Trophoblast cell (in vitro differentiated cells and primary cell): Measurements from ENCODE around the gene OTUD7B.

Experiments used
- DNase-seq, 2 donors: peaks; one replicate each; pipeline ENCODE4 v3.0.0-alpha.2; 2016
- H2AFZ ChIP-seq: 2 replicates; pipeline ENCODE4 v1.6.1; 2013; ENCODE audit warnings: low read length, moderate library complexity, mild to moderate bottlenecking; ENCODE audit not compliant: insufficient read depth, poor library complexity
- H2AK5ac ChIP-seq: 2 replicates; pipeline ENCODE4 v1.6.1; 2013; ENCODE audit warnings: mild to moderate bottlenecking, low read length
- H2BK120ac ChIP-seq: 2 replicates; pipeline ENCODE4 v1.6.1; 2013; ENCODE audit warnings: low read length, mild to moderate bottlenecking, moderate library complexity; ENCODE audit not compliant: insufficient read depth, poor library complexity
- H2BK12ac ChIP-seq: 2 replicates; pipeline ENCODE4 v1.6.1; 2013; ENCODE audit warnings: mild to moderate bottlenecking, low read length, moderate library complexity
- H2BK5ac ChIP-seq: 2 replicates; pipeline ENCODE4 v1.6.1; 2013; ENCODE audit warnings: low read length, low read depth, moderate library complexity, mild to moderate bottlenecking; ENCODE audit not compliant: poor library complexity
- H3K14ac ChIP-seq: 2 replicates; pipeline ENCODE4 v1.6.1; 2013; ENCODE audit warnings: mild to moderate bottlenecking, low read length
- H3K18ac ChIP-seq: 2 replicates; pipeline ENCODE4 v1.6.1; 2013; ENCODE audit warnings: mild to moderate bottlenecking, low read length
- H3K23ac ChIP-seq: 2 replicates; pipeline ENCODE4 v1.6.1; 2013; ENCODE audit warnings: low read length
- H3K27ac ChIP-seq: 2 replicates; pipeline ENCODE4 v1.5.1; 2013; ENCODE audit warnings: low read depth, mild to moderate bottlenecking, inconsistent platforms, low read length, moderate library complexity
- H3K27me3 ChIP-seq: 2 replicates; pipeline ENCODE4 v1.6.1; 2013; ENCODE audit warnings: inconsistent platforms, mild to moderate bottlenecking, low read length, moderate library complexity; ENCODE audit not compliant: insufficient read depth
- H3K36me3 ChIP-seq, 2 experiments: 1 replicate in 1 of 2; 2 replicates in 1 of 2; pipeline ENCODE4 v1.6.1; 2013; ENCODE audit warnings: low read length in 2 of 2, mild to moderate bottlenecking in 2 of 2, moderate library complexity in 1 of 2; ENCODE audit not compliant: insufficient read depth in 2 of 2, control insufficient read depth in 1 of 2
- H3K4ac ChIP-seq: 2 replicates; pipeline ENCODE4 v1.6.1; 2013; ENCODE audit warnings: low read depth, mild to moderate bottlenecking, low read length, moderate library complexity
- H3K4me1 ChIP-seq, 2 experiments: 1 replicate in 1 of 2; 2 replicates in 1 of 2; pipeline ENCODE4 v1.6.1; 2013; ENCODE audit warnings: low read length in 2 of 2, mild to moderate bottlenecking in 2 of 2, moderate library complexity in 1 of 2; ENCODE audit not compliant: insufficient read depth in 2 of 2, control insufficient read depth in 1 of 2
- H3K4me2 ChIP-seq: 2 replicates; pipeline ENCODE4 v1.6.1; 2013; ENCODE audit warnings: inconsistent platforms, mild to moderate bottlenecking, low read length, moderate library complexity
- H3K4me3 ChIP-seq: 2 replicates; pipeline ENCODE4 v1.5.1; 2013; ENCODE audit warnings: mild to moderate bottlenecking, low read depth, low read length, inconsistent platforms
- H3K79me1 ChIP-seq: one replicate; pipeline ENCODE4 v1.6.1; 2013; ENCODE audit warnings: low read length
- H3K79me2 ChIP-seq: 2 replicates; pipeline ENCODE4 v1.6.1; 2013; ENCODE audit warnings: low read length, mild to moderate bottlenecking; ENCODE audit not compliant: control insufficient read depth, insufficient read depth, poor library complexity
- H3K9ac ChIP-seq: 2 replicates; pipeline ENCODE4 v1.6.1; 2013; ENCODE audit warnings: mild to moderate bottlenecking, low read length
- H3K9me3 ChIP-seq: 2 replicates; pipeline ENCODE4 v1.6.1; 2013; ENCODE audit warnings: low read depth, mild to moderate bottlenecking, control low read depth, inconsistent platforms, low read length; ENCODE audit not compliant: insufficient read depth
- H4K12ac ChIP-seq: 2 replicates; pipeline ENCODE4 v1.6.1; 2013; ENCODE audit warnings: low read depth, mild to moderate bottlenecking, low read length, moderate library complexity
- H4K8ac ChIP-seq: 2 replicates; pipeline ENCODE4 v1.6.1; 2013; ENCODE audit warnings: low read depth, mild to moderate bottlenecking, low read length, moderate library complexity
- H4K91ac ChIP-seq: one replicate; pipeline ENCODE4 v1.6.1; 2013; ENCODE audit warnings: low read depth, mild to moderate bottlenecking, low read length, moderate library complexity
- WGBS: extraction: QIAGEN DNeasy Blood & Tissue Kit; methylation state at CpG from one replicate; pipeline ENCODE4 v1.1.7; 2013; ENCODE audit warnings: missing lambda C conversion rate; ENCODE audit not compliant: insufficient read length, insufficient coverage; ENCODE audit errors: extremely low coverage; 5-methylcytosine and 5-hydroxymethylcytosine counted together

Gene OTUD7B

DNA sequence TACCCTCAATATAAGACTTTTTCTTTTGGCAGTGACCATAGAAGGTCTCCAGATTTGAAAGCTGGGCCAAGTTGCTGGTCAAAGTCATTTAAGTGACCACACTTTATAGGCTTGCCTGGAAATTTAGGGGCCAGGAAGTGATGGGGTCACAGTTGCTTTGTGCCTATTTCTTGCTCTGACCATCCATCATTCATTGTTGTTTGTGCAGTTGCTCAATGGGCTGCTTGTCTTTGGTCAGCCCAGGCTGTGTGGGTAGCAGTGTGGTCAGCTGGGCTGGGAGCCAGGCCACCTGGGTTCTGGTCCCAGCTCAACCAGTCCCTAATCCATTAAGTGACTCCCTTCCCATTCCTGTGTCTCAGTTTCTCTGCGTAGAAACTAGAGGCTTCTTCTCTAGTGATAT lies 2.1 kb upstream of the OTUD7B start:
- no peak overlapping the region for H3K4me2 ChIP-seq
- no peaks in the 10 kb centered on the region for H3K36me3 ChIP-seq
- no peak overlapping the region for H2AFZ ChIP-seq
- H3K9me3 ChIP-seq: no peaks in the 10 kb centered on the region
- no peak overlapping the region for H2AK5ac ChIP-seq
- H3K4ac ChIP-seq: no peak overlapping the region
- H3K4me3 ChIP-seq: no peak overlapping the region
- H4K12ac ChIP-seq: no peak overlapping the region
- H3K79me2 ChIP-seq: peaks cover 5% of the 10 kb centered on the region
- peak overlapping the region; percentile 6 for H3K23ac ChIP-seq
- no peak overlapping the region for H2BK120ac ChIP-seq
- H2BK12ac ChIP-seq: no peak overlapping the region
- no peak overlapping the region for H3K18ac ChIP-seq
- no peak overlapping the region for H4K8ac ChIP-seq
- no peak for DNase-seq
- H3K79me1 ChIP-seq: peaks cover 9% of the 10 kb centered on the region
- peaks cover 5 to 9% of the 10 kb centered on the region in 2 experiments for H3K4me1 ChIP-seq
- no peak overlapping the region for H3K14ac ChIP-seq
- H3K27ac ChIP-seq: no peak overlapping the region
- H4K91ac ChIP-seq: no peak overlapping the region
- H2BK5ac ChIP-seq: no peak overlapping the region
- H3K27me3 ChIP-seq: no peaks in the 10 kb centered on the region
- H3K9ac ChIP-seq: no peak overlapping the region
- no CpG with 5 or more reads among the region's 1 CpG for WGBS

DNA sequence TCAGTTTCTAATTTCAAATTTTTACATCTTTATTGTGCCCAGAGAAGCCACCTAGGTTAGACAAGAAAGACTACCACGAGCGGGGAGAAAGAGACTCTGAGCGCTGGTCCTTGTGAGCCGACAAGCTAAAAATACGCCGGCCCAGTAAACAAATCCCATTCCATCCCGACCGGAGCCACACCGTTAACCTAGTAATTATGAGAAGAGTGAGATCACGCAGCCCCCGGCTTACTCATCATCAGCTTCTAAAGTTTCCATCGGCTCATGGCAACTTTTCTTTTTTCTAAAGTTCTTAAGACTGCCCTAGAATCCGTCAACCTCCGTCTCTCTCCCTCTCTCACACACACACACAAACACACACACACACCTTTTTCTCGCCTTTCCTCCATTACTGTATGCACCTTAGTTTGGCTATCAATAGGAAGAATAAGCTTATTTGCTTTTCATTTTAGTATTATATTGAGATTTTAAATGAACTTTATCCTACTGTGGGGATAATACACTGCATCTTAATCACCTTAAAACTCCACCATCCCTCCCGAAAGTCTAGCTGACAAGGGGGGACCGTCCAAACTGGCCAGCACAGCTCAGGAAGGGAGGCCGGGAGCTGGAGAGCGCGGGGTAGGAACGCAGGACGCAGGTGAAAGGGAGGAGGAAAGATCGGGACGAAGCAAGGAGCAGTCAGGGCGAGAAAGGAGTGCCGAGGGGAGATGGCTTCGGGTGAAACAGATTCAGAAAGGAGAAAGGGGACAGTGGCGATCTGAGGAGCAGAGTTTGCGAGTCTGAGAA lies 728 bp downstream of the OTUD7B start:
- Histone ChIP-seq H2BK5ac (peak overlapping the region; percentile 70), H3K18ac (peak overlapping the region; percentile 44), H3K4me2 (peak overlapping the region; percentile 82), H2AFZ (peak overlapping the region; percentile 68), H3K79me2 (peaks cover 4% of the 10 kb centered on the region), H2BK12ac (no peak overlapping the region), H3K4me1 (no peaks in the 10 kb centered on the region), H3K4me3 (peak overlapping the region; percentile 79), H3K4ac (peak overlapping the region; percentile 68), H3K27me3 (no peaks in the 10 kb centered on the region), H3K14ac (peak overlapping the region; percentile 47), H3K9ac (peak overlapping the region; percentile 98), H4K12ac (peak overlapping the region; percentile 21), H3K9me3 (no peaks in the 10 kb centered on the region), H2BK120ac (no peak overlapping the region), H4K91ac (peak overlapping the region; percentile 38), H3K27ac (peak overlapping the region; percentile 95), H3K36me3 (peaks cover 0 to under 1% of the 10 kb centered on the region in 2 experiments), H3K23ac (no peak overlapping the region), H3K79me1 (peaks cover 6% of the 10 kb centered on the region), H2AK5ac (no peak overlapping the region), H4K8ac (peak overlapping the region; percentile 74)
- DNase-seq: peak; percentile 70 to 79
- WGBS: no CpG with 5 or more reads among the region's 29 CpGs

DNA sequence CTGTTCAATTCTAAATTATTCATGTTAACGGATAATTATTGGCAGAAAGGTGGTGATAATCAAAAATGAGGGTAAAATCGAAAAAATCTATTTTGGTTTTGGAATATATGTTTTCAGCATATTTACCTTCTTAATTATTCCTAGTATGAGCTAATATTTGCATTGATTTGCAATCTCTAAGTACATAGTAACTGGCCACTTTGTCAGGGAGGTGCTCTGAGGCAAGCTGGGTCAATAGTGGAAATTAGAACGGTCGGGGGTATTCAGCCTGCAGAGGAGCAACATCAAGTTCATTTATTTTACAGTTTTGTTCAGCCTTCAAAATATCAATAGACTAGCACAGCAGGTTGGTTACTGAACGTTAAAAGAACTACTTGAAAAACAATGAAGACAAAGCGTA lies 1.8 kb downstream of the OTUD7B start:
- peak overlapping the region; percentile 82 for H3K4me2 ChIP-seq
- H3K4ac ChIP-seq: no peak overlapping the region
- H3K79me1 ChIP-seq: peaks cover 6% of the 10 kb centered on the region
- no peak overlapping the region for H4K12ac ChIP-seq
- no peak overlapping the region for H2BK120ac ChIP-seq
- no peak for DNase-seq
- no peak overlapping the region for H2AK5ac ChIP-seq
- no peak overlapping the region for H4K8ac ChIP-seq
- H4K91ac ChIP-seq: no peak overlapping the region
- H2BK5ac ChIP-seq: no peak overlapping the region
- peaks cover 1 to 5% of the 10 kb centered on the region in 2 experiments for H3K36me3 ChIP-seq
- H2AFZ ChIP-seq: no peak overlapping the region
- no peak overlapping the region for H3K23ac ChIP-seq
- H3K4me1 ChIP-seq: no peaks in the 10 kb centered on the region
- WGBS: no CpG with 5 or more reads among the region's 6 CpGs
- H2BK12ac ChIP-seq: no peak overlapping the region
- H3K27me3 ChIP-seq: no peaks in the 10 kb centered on the region
- no peaks in the 10 kb centered on the region for H3K9me3 ChIP-seq
- H3K14ac ChIP-seq: no peak overlapping the region
- no peak overlapping the region for H3K27ac ChIP-seq
- peaks cover 4% of the 10 kb centered on the region for H3K79me2 ChIP-seq
- H3K4me3 ChIP-seq: no peak overlapping the region
- no peak overlapping the region for H3K9ac ChIP-seq
- no peak overlapping the region for H3K18ac ChIP-seq

DNA sequence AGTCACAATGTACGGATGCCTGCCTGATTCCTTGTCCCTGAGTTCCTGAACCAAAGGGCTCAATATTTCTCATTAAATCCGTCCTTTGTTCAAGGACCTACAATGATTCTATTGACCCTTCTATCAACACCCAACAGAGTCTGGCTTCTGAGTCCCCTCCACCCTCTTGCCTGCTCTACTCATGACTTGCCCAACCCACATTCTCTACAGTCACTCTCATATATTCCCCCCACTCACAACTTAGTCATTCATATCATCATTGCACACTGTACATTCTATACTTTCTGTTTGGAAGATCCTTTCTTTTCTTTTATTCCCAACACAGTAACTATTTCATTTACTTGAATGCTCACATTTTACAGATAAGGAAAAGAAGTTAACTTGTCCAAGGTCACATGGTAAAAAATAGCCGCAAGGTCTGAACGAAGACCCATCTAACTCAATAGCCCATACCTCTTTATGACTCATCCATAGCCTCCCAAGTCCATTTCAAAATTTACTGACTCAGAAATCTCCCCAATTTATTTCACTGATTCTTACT lies 3.6 kb downstream of the OTUD7B start:
- Histone ChIP-seq H3K9me3 (no peaks in the 10 kb centered on the region), H3K14ac (no peak overlapping the region), H4K8ac (no peak overlapping the region), H3K9ac (peak overlapping the region; percentile 7), H2BK12ac (no peak overlapping the region), H3K79me1 (peaks cover 6% of the 10 kb centered on the region), H2AFZ (no peak overlapping the region), H3K18ac (no peak overlapping the region), H3K79me2 (peaks cover 4% of the 10 kb centered on the region), H3K36me3 (peaks cover 1 to 7% of the 10 kb centered on the region in 2 experiments), H4K12ac (no peak overlapping the region), H3K4ac (no peak overlapping the region), H4K91ac (no peak overlapping the region), H3K4me1 (no peaks in the 10 kb centered on the region), H2AK5ac (no peak overlapping the region), H3K27ac (no peak overlapping the region), H2BK120ac (no peak overlapping the region), H3K4me2 (no peak overlapping the region), H3K27me3 (no peaks in the 10 kb centered on the region), H2BK5ac (no peak overlapping the region), H3K23ac (no peak overlapping the region), H3K4me3 (no peak overlapping the region)
- no CpG with 5 or more reads among the region's 4 CpGs for WGBS
- DNase-seq: peak; percentile 41 to 69
